Left lung (tissue), 10 donors: Measurements from ENCODE around the gene SV2B. TPM values are rescaled to one million over a fixed set of nuclear protein-coding genes. Genes with fewer than 3 reads are reported as not detected.

Source experiments
- ATAC-seq: fragments of 200-7000 bp; cut with Tn5 transposase; one replicate; pipeline ENCODE4 v1.9.1; 2020; ENCODE audit warnings: moderate library complexity
- DNase-seq, 4 donors: peaks; one replicate each; pipeline ENCODE4 v3.0.0-alpha.2; 2013 to 2020
- H3K27ac ChIP-seq, 2 donors: fragments of 200-600 bp; sonication (generic) in 1 of 2; one replicate each; pipeline versions ENCODE4 v1.5.0 to v1.8.0; 2020 to 2021
- H3K27me3 ChIP-seq, 2 donors: fragments of 200-600 bp; sonication (generic) in 1 of 2; one replicate each; pipeline versions ENCODE4 v1.5.0 to v1.8.0; 2020 to 2021
- H3K36me3 ChIP-seq, 2 donors: fragments of 200-600 bp; sonication (generic) in 1 of 2; one replicate each; pipeline versions ENCODE4 v1.5.0 to v1.8.0; 2020 to 2021
- H3K4me1 ChIP-seq, 2 donors: fragments of 200-600 bp; one replicate each; pipeline ENCODE4 v1.8.0; 2021
- H3K4me3 ChIP-seq, 2 donors: fragments of 200-600 bp; sonication (generic) in 1 of 2; one replicate each; pipeline versions ENCODE4 v1.5.0 to v1.8.0; 2020 to 2021; ENCODE audit warnings: mild to moderate bottlenecking in 1 of 2
- H3K9me3 ChIP-seq, 2 donors: fragments of 200-600 bp; sonication (generic) in 1 of 2; one replicate each; pipeline versions ENCODE4 v1.5.0 to v1.8.0; 2020 to 2021
- intact Hi-C, 2 donors: fragments of 100-400 bp; cut with DNase I; formaldehyde crosslinking; loops; one replicate each; pipeline versions ENCODE4 v1.11.2 to v1.14.2; 2022
- polyA plus RNA-seq, 6 donors: library from polyadenylated mRNA; unstranded; fragments of 120-200 nt; gene quantifications; one replicate each; pipeline ENCODE4 v1.2.1, GENCODE V29; 2013; ENCODE audit not compliant: insufficient read length in 6 of 6
- total RNA-seq, 2 donors: library from RNA; stranded (reverse); fragmentation: NEBNext Ultra II Directional; extraction: Animal tissue kit (Norgen Biotek cat#: 25700); gene quantifications; one replicate each; pipeline ENCODE4 v1.2.1, GENCODE V29; 2021
- TF ChIP-seq, protein P1 (sequence below), 2 donors: fragments of 200-600 bp; sonication (generic) in 1 of 2; IDR thresholded peaks; one replicate each; pipeline versions ENCODE4 v1.5.0 to v1.8.0; 2021; ENCODE audit warnings: antibody characterized with exemption in 2 of 2
- donor health status: DM: no; HTN: yes; CAD: no.
- donor health status: DM: no; HTN: no; CAD: no.

Gene SV2B
- total and polyA plus RNA-seq, 8 donors: 0.58 to 3.2 (median 1.4) TPM

- intact Hi-C loops: no loop called here
- TF ChIP-seq, protein P1, sequence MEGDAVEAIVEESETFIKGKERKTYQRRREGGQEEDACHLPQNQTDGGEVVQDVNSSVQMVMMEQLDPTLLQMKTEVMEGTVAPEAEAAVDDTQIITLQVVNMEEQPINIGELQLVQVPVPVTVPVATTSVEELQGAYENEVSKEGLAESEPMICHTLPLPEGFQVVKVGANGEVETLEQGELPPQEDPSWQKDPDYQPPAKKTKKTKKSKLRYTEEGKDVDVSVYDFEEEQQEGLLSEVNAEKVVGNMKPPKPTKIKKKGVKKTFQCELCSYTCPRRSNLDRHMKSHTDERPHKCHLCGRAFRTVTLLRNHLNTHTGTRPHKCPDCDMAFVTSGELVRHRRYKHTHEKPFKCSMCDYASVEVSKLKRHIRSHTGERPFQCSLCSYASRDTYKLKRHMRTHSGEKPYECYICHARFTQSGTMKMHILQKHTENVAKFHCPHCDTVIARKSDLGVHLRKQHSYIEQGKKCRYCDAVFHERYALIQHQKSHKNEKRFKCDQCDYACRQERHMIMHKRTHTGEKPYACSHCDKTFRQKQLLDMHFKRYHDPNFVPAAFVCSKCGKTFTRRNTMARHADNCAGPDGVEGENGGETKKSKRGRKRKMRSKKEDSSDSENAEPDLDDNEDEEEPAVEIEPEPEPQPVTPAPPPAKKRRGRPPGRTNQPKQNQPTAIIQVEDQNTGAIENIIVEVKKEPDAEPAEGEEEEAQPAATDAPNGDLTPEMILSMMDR (IDR thresholded peaks at IDR 0.05): no peak
- no peaks in the 10 kb centered on the region for H3K4me1 ChIP-seq
- no peaks in the 10 kb centered on the region for H3K9me3 ChIP-seq
- no peak overlapping the region for H3K4me3 ChIP-seq
- H3K27me3 ChIP-seq: peaks cover 0 to 5% of the 10 kb centered on the region in 2 donors
- H3K27ac ChIP-seq: no peak overlapping the region
- no peaks in the 10 kb centered on the region for H3K36me3 ChIP-seq
- ATAC-seq (no peak), DNase-seq (no peak)
Observed at GRCh38 chr15:91117375-91117774, 17.3 kb downstream of the SV2B start.

GRCh38 chr15:91118817-91119590 lies 18.9 kb downstream of the SV2B start:
- Histone ChIP-seq H3K4me1 (no peaks in the 10 kb centered on the region), H3K4me3 (no peak overlapping the region), H3K9me3 (no peaks in the 10 kb centered on the region), H3K27ac (no peak overlapping the region), H3K27me3 (peaks cover 0 to 5% of the 10 kb centered on the region in 2 donors), H3K36me3 (no peaks in the 10 kb centered on the region)
- intact Hi-C loops: no loop called here
- TF ChIP-seq, protein P1 (IDR thresholded peaks at IDR 0.05): no peak
- DNase-seq (no peak), ATAC-seq (no peak)

- intact Hi-C loops: no loop called here
- H3K4me3 ChIP-seq: no peak overlapping the region
- H3K27ac ChIP-seq: no peak overlapping the region
- no peaks in the 10 kb centered on the region for H3K4me1 ChIP-seq
- TF ChIP-seq, protein P1 (IDR thresholded peaks at IDR 0.05): no peak
- no peaks in the 10 kb centered on the region for H3K36me3 ChIP-seq
- H3K9me3 ChIP-seq: no peaks in the 10 kb centered on the region
- no peak for ATAC-seq
- DNase-seq: no peak
- H3K27me3 ChIP-seq: peaks cover 0 to 29% of the 10 kb centered on the region in 2 donors
Observed at GRCh38 chr15:91122296-91122695, 22.2 kb downstream of the SV2B start.

DNA sequence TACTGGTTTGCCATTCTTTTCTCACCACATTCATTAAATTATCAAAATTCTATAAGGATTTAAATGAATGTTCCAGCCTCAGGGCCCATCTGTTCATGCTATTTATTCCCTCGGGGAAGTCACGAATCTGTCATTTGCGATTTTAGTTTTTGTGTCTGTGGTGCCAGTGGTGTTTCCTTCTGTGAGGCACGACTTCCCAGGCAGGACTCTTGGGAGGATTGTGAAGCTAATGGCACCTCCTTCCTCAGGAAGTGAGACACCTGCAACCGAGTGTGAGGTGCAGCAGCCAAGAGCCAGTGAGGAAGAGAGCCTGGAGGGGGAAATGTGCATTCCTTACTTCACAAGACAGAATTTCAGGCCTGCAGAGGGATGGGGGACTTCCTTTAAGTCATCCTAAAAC lies 24.1 kb downstream of the SV2B start:
- TF ChIP-seq, protein P1 (IDR thresholded peaks at IDR 0.05): no peak
- Histone ChIP-seq H3K27me3 (peaks cover 0 to 45% of the 10 kb centered on the region in 2 donors), H3K4me1 (no peaks in the 10 kb centered on the region), H3K36me3 (no peaks in the 10 kb centered on the region), H3K4me3 (no peak overlapping the region), H3K9me3 (no peaks in the 10 kb centered on the region), H3K27ac (no peak overlapping the region)
- ATAC-seq: no peak
- DNase-seq: no peak
- intact Hi-C loops: no loop called here

DNA sequence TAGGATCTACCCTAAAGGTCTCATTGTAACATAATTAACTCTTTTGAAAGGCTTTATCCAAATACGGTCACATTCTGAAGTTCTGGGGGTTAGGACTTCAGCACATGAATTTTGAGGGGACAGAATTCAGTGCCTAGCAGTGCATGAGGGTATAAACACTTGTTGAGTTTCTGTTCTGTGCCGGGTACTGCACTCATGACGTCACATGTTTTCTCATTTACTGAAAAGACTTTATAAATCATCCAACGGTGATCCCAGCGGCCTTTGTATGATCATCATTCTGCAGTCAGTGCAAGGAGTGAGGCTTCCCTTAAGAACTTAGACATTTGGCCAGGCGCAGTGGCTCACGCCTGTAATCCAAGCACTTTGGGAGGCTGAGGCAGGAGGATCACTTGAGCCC lies 25.1 kb downstream of the SV2B start:
- Histone ChIP-seq H3K36me3 (no peaks in the 10 kb centered on the region), H3K4me1 (no peaks in the 10 kb centered on the region), H3K27ac (no peak overlapping the region), H3K9me3 (no peaks in the 10 kb centered on the region), H3K4me3 (no peak overlapping the region), H3K27me3 (peaks cover 0 to 55% of the 10 kb centered on the region in 2 donors)
- TF ChIP-seq, protein P1 (IDR thresholded peaks at IDR 0.05): no peak
- no peak for ATAC-seq
- intact Hi-C loops: no loop called here
- no peak for DNase-seq
